DOHH2 (cell line): ENCODE data around the gene SLC16A4.

Experiments used
- CTCF ChIP-seq: fragments of 200-600 bp; sonication (generic); IDR thresholded peaks from one replicate; pipeline ENCODE4 v1.5.1; 2014; ENCODE audit warnings: antibody characterized with exemption, mild to moderate bottlenecking, low read depth, low read length; ENCODE audit not compliant: poor library complexity, severe bottlenecking
- EZH2phosphoT487 ChIP-seq: fragments of 200-600 bp; sonication (generic); IDR thresholded peaks from 2 replicates; pipeline ENCODE4 v1.6.1; 2017; ENCODE audit warnings: borderline replicate concordance, mild to moderate bottlenecking, antibody characterized with exemption, low read length, moderate library complexity, mixed read lengths

GRCh38 chr1:110324667-110325066, 66.2 kb downstream of the SLC16A4 start:
- TF ChIP-seq CTCF (no peak), EZH2phosphoT487 (no peak)
